Measurements from ENCODE around the gene BCO2. TPM values are rescaled to one million over a fixed set of nuclear protein-coding genes. Genes with fewer than 3 reads are reported as not detected.

BCO2 gene
- total RNA-seq, 1 experiment from 2014 or later, result 0.31 TPM

- Histone ChIP-seq H3T11ph (ENCODE audit: low read length) (no peak overlapping the region), H3K27ac (ENCODE audit: insufficient read length, low read depth, low read length) (no peak overlapping the region), H3K4ac (ENCODE audit: low read depth, low read length) (no peak overlapping the region), H3K9ac (ENCODE audit: extremely low read depth, insufficient read length, low read length) (no peak overlapping the region), H2BK5ac (ENCODE audit: insufficient read length, low read length) (no peak overlapping the region), H3K4me1 (ENCODE audit: insufficient read depth, low read length) (no peaks in the 10 kb centered on the region), H3K4me2 (ENCODE audit: insufficient read depth, insufficient read length, low read length) (no peak overlapping the region), H4K91ac (ENCODE audit: insufficient read length, low read depth, low read length) (no peak overlapping the region), H3K79me2 (ENCODE audit: insufficient read depth, low read length) (no peaks in the 10 kb centered on the region), H4K8ac (replicated peaks; ENCODE audit: insufficient read length, low read depth, low read length) (no peak overlapping the region), H2BK15ac (ENCODE audit: low read depth, low read length) (no peak overlapping the region), H3K18ac (ENCODE audit: insufficient read length, low read depth, low read length) (no peak overlapping the region), H4K20me1 (ENCODE audit: control insufficient read depth, insufficient read depth, insufficient read length) (no peaks in the 10 kb centered on the region), H2BK20ac (ENCODE audit: low read depth, low read length, poor library complexity, severe bottlenecking) (no peak overlapping the region), H2BK120ac (ENCODE audit: low read depth, low read length, poor library complexity, severe bottlenecking) (no peak overlapping the region), H3K56ac (ENCODE audit: insufficient read length, low read depth, low read length) (no peak overlapping the region), H3K23me2 (ENCODE audit: insufficient read length, low read depth, low read length, poor library complexity, severe bottlenecking) (no peaks in the 10 kb centered on the region), H3K79me1 (ENCODE audit: insufficient read depth, low read depth, low read length, poor library complexity, severe bottlenecking) (no peaks in the 10 kb centered on the region), H2BK12ac (ENCODE audit: insufficient read length, low read depth, low read length) (no peak overlapping the region), H3K23ac (ENCODE audit: insufficient read length, low read depth, low read length) (no peak overlapping the region), H2AK5ac (ENCODE audit: insufficient read length, low read length) (no peak overlapping the region), H3K14ac (ENCODE audit: insufficient read depth, low read length) (no peak overlapping the region), H4K5ac (ENCODE audit: insufficient read length, low read depth, low read length) (no peak overlapping the region), H3K9me3 (ENCODE audit: control insufficient read depth, low read depth, low read length) (no peaks in the 10 kb centered on the region), H2AFZ (ENCODE audit: low read length) (no peak overlapping the region), H3K27me3 (ENCODE audit: insufficient read depth, low read length) (no peaks in the 10 kb centered on the region)
- Mint-ChIP-seq H3K36me3 (ENCODE audit: insufficient read depth in 1 of 3, low read depth in 3 of 3) (peaks cover 0 to 4% (median 0%) of the 10 kb centered on the region in 3 experiments; a peak in 1 of 7 replicates), H3K4me1 (no peaks in the 10 kb centered on the region), H3K9me3 (peaks cover 3 to 4% of the 10 kb centered on the region in 2 experiments; a peak in 3 of 5 replicates), H3K4me3 (no peak overlapping the region), H3K27ac (no peak overlapping the region), H3K27me3 (ENCODE audit: low read depth) (peaks cover 13% of the 10 kb centered on the region)
- WGBS (ENCODE audit: extremely low coverage, insufficient read length, low lambda C conversion rate), result no CpG with 5 or more reads among the region's 2 CpGs
- DNase-seq, result no peak
- TF ChIP-seq CTCF (conservative IDR thresholded peaks at IDR 0.05), result no peak
Observed at GRCh38 chr11:112211536-112211935, 36.2 kb downstream of the BCO2 start.
